ENCODE data around the gene WASF3.

The WASF3 gene

GRCh38 chr13:26646603-26647002, 89.1 kb downstream of the WASF3 start:
- no peak for DNase-seq

- no peak for DNase-seq
Measured at GRCh38 chr13:26651234-26651633, 93.8 kb downstream of the WASF3 start.

GRCh38 chr13:26653310-26653709, 95.8 kb downstream of the WASF3 start:
- no peak for DNase-seq

- DNase-seq = no peak
Measured at GRCh38 chr13:26653842-26654241, 96.4 kb downstream of the WASF3 start.

- DNase-seq = no peak
Measured at GRCh38 chr13:26656919-26657318, 99.4 kb downstream of the WASF3 start.

GRCh38 chr13:26658448-26659385, 101.2 kb downstream of the WASF3 start:
- DNase-seq = no peak

GRCh38 chr13:26660185-26660584, 102.7 kb downstream of the WASF3 start:
- no peak for DNase-seq

- no peak for DNase-seq
Measured at GRCh38 chr13:26660766-26661165, 103.3 kb downstream of the WASF3 start.

- DNase-seq = no peak
Measured at GRCh38 chr13:26663791-26664190, 106.3 kb downstream of the WASF3 start.

- no peak for DNase-seq
Measured at GRCh38 chr13:26664286-26664685, 106.8 kb downstream of the WASF3 start.

- no peak for DNase-seq
Measured at GRCh38 chr13:26664876-26665275, 107.4 kb downstream of the WASF3 start.

- DNase-seq = no peak
Measured at GRCh38 chr13:26668357-26669146, 111.1 kb downstream of the WASF3 start.

- no peak for DNase-seq
Measured at GRCh38 chr13:26673890-26674289, 116.4 kb downstream of the WASF3 start.

- DNase-seq = no peak
Measured at GRCh38 chr13:26677156-26677555, 119.7 kb downstream of the WASF3 start.

- DNase-seq = no peak
Measured at GRCh38 chr13:26678330-26678729, 120.8 kb downstream of the WASF3 start.

GRCh38 chr13:26678796-26679195, 121.3 kb downstream of the WASF3 start:
- no peak for DNase-seq

- DNase-seq = no peak
Measured at GRCh38 chr13:26679411-26680122, 122.1 kb downstream of the WASF3 start.

GRCh38 chr13:26680123-26680450, 122.6 kb downstream of the WASF3 start:
- DNase-seq = no peak

GRCh38 chr13:26680572-26680971, 123.1 kb downstream of the WASF3 start:
- no peak for DNase-seq

- no peak for DNase-seq
Measured at GRCh38 chr13:26681036-26681435, 123.6 kb downstream of the WASF3 start.

GRCh38 chr13:26682606-26683005, 125.1 kb downstream of the WASF3 start:
- no peak for DNase-seq

GRCh38 chr13:26685606-26686005, 128.1 kb downstream of the WASF3 start:
- no peak for DNase-seq

GRCh38 chr13:26686285-26686684, 128.8 kb downstream of the WASF3 start:
- DNase-seq = no peak

All from stimulated activated CD4-positive, alpha-beta T cell treated with anti-CD3 and anti-CD28 coated beads, Interleukin-4, amount 100 ng/mL, for 4 hours (primary cell).